Measurements from ENCODE around the gene IGFBP6.

IGFBP6 gene

GRCh38 chr12:53059434-53060063 is 37.9 kb upstream of the IGFBP6 start:
- no peak for DNase-seq (ENCODE audit: low spot score)

DNA sequence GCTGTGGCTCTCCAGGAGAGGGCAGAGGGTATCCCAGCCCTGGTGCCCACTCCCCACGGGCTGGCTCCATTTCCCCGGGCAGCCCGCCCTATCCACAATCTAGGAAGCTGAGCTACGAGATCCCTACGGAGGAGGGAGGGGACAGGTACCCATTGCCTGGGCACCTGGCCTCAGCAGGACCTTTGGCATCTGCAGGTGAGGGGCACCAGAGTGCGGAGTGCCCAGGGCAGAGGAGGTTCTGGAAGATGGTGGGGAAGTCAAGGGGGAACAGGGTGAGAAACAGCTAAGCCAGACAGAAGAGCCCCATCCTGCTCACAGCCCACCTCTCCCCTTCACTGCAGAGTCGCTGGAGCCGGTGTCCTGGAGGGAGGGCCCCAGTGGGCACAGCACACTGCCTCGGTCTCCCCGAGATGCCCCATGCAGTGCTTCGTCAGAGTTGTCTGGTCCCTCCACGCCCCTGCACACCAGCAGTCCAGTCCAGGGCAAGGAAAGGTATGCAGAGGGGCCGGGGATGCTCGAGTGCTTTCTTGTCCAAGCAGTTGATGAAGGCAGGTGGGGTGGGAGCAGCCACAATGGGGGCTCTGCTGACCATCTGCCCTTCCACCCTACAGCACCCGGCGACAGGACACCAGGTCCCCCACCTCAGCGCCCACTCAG is 37.3 kb upstream of the IGFBP6 start:
- no peak for DNase-seq (ENCODE audit: low spot score)

DNA sequence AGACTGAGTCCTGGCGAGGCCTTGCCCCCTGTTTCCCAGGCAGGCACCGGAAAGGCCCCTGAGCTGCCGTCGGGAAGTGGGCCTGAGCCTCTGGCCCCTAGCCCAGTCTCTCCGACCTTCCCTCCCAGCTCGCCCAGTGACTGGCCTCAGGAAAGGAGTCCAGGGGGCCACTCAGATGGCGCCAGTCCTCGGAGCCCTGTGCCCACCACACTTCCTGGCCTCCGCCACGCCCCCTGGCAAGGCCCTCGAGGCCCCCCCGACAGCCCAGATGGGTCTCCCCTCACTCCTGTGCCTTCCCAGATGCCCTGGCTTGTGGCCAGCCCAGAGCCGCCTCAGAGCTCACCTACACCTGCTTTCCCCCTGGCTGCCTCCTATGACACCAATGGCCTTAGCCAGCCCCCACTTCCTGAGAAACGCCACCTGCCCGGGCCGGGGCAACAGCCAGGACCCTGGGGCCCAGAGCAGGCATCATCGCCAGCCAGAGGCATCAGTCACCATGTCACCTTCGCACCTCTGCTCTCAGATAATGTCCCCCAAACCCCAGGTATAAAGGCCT is 36.7 kb upstream of the IGFBP6 start:
- no peak for DNase-seq (ENCODE audit: low spot score)

- peak; percentile 68 for DNase-seq (ENCODE audit: low spot score)
Observed at GRCh38 chr12:53061404-53062010, 36.0 kb upstream of the IGFBP6 start.

GRCh38 chr12:53062011-53062961 is 35.2 kb upstream of the IGFBP6 start:
- DNase-seq (ENCODE audit: low spot score): no peak

DNA sequence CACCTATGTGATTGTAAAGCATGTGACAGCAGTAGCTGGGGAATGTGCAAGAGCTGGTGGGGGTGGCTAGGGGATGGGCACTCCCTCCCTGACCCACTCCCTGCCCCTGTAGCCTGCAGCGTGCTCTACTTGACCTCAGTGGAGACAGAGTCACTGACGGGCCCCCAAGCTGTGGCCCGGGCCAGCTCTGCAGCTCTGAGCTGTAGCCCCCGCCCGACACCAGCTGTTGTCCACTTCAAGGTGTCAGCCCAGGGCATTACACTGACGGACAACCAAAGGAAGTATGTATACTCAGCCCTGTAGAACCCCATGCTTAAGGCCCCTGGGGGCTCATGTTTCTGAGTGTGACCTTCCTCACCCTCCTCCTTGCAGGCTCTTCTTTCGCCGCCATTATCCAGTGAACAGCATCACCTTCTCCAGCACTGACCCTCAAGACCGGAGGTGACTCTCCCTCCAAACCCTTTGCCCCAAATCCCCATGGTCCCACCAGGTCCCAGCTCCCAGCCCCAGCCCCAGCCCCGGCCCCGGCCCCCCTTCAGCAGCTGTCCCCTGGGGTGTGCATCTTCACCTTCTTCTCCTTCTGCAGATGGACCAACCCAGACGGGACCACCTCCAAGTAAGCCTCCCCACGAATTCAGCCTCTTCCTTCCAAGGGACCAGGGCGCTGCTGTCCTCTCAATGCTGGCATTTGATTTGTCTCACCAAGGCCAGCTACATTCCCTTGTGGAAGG is 34.3 kb upstream of the IGFBP6 start:
- no peak for DNase-seq (ENCODE audit: low spot score)

DNA sequence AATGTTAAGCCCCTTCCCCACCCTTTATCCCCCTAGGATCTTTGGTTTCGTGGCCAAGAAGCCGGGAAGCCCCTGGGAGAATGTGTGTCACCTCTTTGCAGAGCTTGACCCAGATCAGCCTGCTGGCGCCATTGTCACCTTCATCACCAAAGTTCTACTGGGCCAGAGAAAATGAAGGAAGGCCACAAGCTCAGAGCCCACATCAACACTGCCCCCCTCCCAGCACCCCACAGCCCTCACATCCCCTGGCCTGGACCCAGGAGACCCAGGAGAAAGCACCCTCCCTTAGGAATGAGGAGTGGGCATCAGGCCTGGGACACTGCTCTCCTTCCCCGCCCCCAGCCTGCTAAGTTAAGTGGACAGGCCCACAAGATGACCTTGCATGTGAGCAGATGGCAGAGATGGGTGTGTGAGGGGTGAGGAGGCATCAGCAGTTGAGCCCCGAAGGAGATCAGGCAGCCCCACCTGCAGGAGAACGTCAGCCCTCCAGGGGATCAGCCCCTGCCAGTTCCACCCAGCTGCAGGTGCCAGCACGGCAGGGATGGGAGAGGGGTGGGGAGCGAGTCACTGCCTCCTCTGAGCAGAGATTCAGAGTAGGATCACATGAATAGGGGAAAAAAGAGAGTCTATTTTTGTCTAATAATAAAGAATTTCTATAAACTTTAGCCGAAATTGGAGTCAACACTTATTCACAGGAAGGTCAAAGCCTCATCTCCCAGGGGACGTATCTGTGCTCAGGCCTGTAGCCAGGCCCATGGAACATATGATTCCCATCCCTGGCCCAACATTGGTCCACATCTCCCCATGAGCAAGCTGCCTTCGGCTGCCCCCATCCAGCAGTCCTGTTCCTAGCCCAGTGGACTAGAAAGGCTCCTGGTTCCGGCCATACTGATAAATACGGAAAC is 33.5 kb upstream of the IGFBP6 start:
- DNase-seq (ENCODE audit: low spot score): no peak

DNA sequence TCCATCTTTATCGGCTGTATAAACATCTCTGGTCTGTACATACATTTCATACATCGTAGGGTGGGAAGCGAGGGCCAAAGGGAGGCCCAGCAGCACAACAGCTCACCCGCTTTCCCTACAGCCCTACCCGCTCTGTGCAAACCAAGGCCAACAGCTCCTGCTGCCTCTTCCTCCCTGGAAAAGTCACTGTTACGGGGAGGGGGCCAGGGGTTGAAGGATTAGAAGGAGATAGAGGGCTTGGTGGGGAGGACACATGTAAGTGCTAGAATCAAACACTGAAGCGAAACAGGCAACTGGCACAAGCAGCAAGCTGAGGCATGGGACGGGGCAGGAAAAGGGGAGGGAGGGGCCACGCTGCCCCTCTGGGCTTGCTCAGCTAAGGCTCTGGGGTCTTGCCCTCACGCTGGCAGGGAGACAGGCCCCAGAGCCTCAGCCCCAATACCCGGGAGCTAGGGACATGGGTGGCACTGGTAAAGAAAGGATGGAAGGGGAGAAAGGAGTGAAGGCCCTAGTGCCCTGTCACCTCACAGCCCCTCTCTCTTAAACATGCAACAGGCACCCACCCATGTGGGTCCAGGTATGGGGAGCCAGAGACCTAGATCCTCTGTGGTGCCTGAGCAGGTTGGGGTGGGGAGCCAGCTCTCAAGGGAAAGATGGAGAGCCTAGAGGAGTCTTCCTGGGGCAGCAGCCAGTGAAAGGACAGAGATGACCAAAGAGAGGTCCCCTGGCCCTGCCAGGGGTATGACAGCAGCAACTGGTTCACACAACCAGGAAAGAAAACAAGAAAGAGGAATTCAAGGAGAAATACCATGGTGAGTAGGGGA is 32.6 kb upstream of the IGFBP6 start:
- DNase-seq (ENCODE audit: low spot score): no peak

GRCh38 chr12:53065470-53065869 is 32.0 kb upstream of the IGFBP6 start:
- DNase-seq (ENCODE audit: low spot score): no peak

DNA sequence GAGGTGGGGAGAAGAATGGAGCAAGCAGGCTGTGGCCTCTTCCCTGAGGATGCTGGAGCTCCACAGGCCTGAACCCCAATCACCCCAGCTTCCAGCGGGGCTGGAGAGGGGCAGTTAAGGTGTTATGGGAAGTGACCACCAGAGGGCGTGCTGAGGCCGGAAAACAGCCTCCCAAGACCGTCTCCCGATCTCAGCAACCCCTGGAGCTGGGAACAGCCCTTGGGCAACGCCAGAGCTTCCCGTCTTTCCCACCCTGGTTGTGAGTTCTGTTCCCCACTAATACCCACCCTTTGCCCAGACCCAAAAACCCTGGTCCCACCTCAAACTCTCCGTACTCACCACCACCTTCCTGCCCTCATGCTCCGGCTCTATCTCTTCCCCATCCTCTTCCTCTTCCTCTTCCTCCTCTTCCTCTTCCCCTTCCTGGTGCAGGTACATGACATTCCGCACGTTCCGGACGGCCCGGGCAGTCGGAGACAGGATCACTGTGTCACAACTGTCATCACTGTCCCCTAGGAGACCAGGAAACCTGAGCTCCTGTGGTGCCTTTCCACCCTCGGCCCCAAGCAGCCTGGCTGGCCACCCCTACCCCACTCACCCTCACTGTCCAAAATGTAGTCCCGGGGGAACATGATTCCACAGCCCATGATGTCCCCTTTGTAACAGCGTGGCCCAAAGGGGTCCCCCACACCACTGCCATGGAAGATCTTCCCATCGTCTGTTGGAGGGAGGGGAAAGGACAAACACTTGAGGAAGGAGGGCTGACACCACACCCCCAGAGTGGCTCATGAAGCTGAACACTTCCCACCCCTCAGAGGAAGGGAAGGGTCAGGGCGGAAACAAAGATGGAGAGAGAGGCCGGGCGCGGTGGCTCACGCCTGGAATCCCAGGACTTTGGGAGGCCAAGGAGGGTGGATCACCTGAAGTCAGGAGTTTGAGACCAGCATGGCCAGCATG is 31.2 kb upstream of the IGFBP6 start:
- DNase-seq (ENCODE audit: low spot score): peak; percentile 92

DNA sequence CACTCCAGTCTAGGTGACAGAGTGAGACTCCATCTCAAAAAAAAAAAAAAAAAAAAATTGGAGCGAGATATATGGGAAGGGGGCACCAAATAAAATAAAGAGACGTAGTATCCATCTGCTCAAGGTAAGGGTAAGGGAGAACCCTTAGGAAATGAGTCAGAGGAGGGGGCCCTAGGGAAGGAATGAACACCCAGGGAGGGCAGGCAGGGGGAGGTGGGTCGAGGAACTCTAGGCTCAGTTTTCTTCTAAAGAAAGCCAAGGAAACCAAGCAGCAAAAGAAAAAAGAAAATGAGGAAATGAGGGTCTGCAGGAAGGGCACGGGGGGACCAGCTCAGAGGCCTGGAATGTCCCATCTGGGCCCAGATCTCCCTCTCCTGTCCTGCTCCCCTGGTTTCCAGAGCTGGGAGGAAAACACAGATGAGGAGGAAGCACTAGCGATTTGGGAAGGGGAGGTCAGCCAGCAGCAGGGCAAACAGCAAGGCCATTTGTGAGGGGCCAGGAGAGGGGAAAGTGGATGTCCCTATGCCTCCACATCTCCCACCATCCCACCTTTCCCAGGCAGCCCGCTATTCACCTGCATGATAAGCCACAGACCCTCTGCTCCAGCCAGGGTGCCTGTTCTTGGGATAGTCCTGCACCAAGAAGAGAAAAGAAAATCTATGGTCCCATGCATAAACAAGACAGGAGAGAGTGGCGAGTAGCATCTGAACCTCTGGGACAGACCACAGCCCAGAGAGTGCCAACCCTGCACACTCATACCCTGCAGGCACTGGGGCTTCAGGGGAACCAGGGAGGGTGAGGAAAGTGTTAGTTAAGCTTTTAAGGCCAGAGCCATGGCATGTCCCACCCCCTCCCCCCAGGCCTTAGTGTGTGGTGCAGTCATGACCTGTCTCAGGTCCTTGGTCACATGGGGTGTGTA is 30.1 kb upstream of the IGFBP6 start:
- DNase-seq (ENCODE audit: low spot score): no peak

- no peak for DNase-seq (ENCODE audit: low spot score)
Observed at GRCh38 chr12:53067993-53068770, 29.3 kb upstream of the IGFBP6 start.

- no peak for DNase-seq (ENCODE audit: low spot score)
Observed at GRCh38 chr12:53068811-53069585, 28.5 kb upstream of the IGFBP6 start.

- no peak for DNase-seq (ENCODE audit: low spot score)
Observed at GRCh38 chr12:53069621-53070410, 27.7 kb upstream of the IGFBP6 start.
